ENCODE measurements around the gene NEURL1. TPM values are rescaled to one million over a fixed set of nuclear protein-coding genes. Genes with fewer than 3 reads are reported as not detected.

Gene NEURL1
- total and polyA plus RNA-seq, 9 donors: 0.28 to 5.6 (median 3.1) TPM

DNA sequence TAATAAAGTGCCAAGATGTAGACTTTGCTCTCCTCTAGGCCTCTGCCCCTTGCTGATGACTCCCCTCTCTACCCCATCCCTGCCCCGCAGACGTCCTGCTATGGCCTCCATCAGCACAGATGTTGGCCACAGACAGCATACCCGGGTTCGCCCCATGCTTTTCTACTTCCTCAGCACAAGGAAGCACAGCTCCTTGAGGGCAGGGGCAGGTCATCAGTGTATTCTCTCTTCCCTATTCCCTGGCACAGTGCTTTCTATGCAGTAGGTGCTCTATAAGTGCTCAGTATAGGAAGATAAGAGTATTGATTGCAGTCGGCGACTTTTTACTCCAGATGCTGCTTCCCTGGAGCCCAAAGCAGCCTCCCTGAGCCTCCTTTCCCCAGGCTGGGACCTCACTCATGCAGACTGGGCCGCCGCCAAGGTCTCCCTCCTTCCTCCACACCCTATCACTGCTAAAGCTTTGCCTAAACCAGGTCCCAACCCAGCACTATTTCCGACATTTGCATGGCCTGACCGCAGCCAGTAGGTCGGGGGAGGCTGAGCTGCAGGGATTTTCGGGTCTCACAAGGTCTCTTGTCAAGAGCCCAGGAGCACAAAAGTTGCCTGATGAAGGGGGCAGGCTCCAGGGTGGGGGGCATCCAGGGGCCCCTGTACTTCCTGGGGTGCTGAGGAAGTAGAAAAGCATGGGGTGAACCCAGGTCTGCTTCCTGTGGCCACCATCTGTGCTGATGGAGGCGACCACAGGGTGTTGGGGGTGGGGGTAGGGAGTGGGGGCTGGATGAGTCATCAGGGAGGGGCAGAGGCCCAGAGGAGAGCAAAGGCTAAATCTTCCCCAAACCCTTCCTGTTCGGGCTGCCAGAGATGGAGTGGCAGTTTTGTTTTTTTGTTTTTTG, 22.5 kb upstream of the NEURL1 start:
- no peak overlapping the region for H3K4me3 ChIP-seq
- H3K27ac ChIP-seq: no peak overlapping the region
- no peaks in the 10 kb centered on the region for H3K9me3 ChIP-seq
- TF ChIP-seq CTCF (IDR thresholded peaks at IDR 0.05) (no peak), POLR2A (IDR thresholded peaks at IDR 0.05) (no peak), EP300 (IDR thresholded peaks at IDR 0.05) (no peak)
- H3K36me3 ChIP-seq: no peaks in the 10 kb centered on the region
- DNase-seq: peak in 2 of 5 donors; percentile 34 to 63
- H3K27me3 ChIP-seq: no peaks in the 10 kb centered on the region
- no peaks in the 10 kb centered on the region for H3K4me1 ChIP-seq (ENCODE audit: insufficient read depth)
- 52 to 62% (median 57%) methylated on average over 14 of the region's 14 CpGs for WGBS, 3 donors
- intact Hi-C loops (cut with DNase I): no loop called here

- DNase-seq: no peak
- no peaks in the 10 kb centered on the region for H3K27me3 ChIP-seq
- no peak overlapping the region for H3K4me3 ChIP-seq
- no peak overlapping the region for H3K27ac ChIP-seq
- no peaks in the 10 kb centered on the region for H3K4me1 ChIP-seq (ENCODE audit: insufficient read depth)
- TF ChIP-seq CTCF (IDR thresholded peaks at IDR 0.05) (no peak), POLR2A (IDR thresholded peaks at IDR 0.05) (no peak), EP300 (IDR thresholded peaks at IDR 0.05) (no peak)
- intact Hi-C loops (cut with DNase I): no loop called here
- 97 to 100% (median 98%) methylated on average over 2 of the region's 2 CpGs for WGBS, 3 donors
- H3K9me3 ChIP-seq: no peaks in the 10 kb centered on the region
- H3K36me3 ChIP-seq: no peaks in the 10 kb centered on the region
These were observed 21.5 kb upstream of the NEURL1 start for GRCh38 chr10:103472005-103472404.

- TF ChIP-seq POLR2A (IDR thresholded peaks at IDR 0.05): no peak
- TF ChIP-seq CTCF (IDR thresholded peaks at IDR 0.05): no peak
- no peak for TF ChIP-seq EP300 (IDR thresholded peaks at IDR 0.05)
- no peak overlapping the region for H3K4me3 ChIP-seq
These were observed 20.2 kb upstream of the NEURL1 start for GRCh38 chr10:103473261-103473671.

DNA sequence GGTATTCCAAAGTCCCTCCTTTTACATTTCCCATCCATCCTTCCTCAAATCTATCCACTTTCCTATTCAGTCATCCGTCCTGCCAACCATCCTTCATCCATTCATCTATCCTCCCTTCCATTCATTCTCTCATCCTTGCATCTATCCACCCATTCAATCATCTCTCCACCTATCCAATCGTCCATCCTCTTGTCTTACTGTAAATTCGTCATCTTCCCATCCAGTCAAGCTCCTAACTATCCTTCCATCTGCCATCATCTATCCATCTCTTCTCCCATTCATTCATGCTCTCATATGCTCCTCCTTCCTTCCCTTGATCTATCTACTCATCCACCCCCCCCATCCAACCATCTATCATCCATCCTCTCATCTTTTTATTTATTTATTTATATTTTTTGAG, 19.4 kb upstream of the NEURL1 start:
- no peaks in the 10 kb centered on the region for H3K27me3 ChIP-seq
- no peak overlapping the region for H3K4me3 ChIP-seq
- TF ChIP-seq POLR2A (IDR thresholded peaks at IDR 0.05): no peak
- TF ChIP-seq CTCF (IDR thresholded peaks at IDR 0.05): no peak
- TF ChIP-seq EP300 (IDR thresholded peaks at IDR 0.05): no peak
- H3K4me1 ChIP-seq (ENCODE audit: insufficient read depth): no peaks in the 10 kb centered on the region
- intact Hi-C loops (cut with DNase I): loop anchor here in 1 of 4 donors (2.0 kb wide), 1 partner anchor 55 kb away; no protein-coding TSS in a partner anchor
- H3K36me3 ChIP-seq: no peaks in the 10 kb centered on the region
- no peak for DNase-seq
- H3K27ac ChIP-seq: no peak overlapping the region
- H3K9me3 ChIP-seq: no peaks in the 10 kb centered on the region
- WGBS, 3 donors: 93 to 95% (median 93%) methylated on average over 3 of the region's 3 CpGs

More at GRCh38 chr10:103473261-103473671, 20.2 kb upstream of the NEURL1 start:
- DNase-seq: peak in 4 of 5 donors; percentile 68 to 83 (median 72)
- Histone ChIP-seq H3K27me3 (no peaks in the 10 kb centered on the region), H3K9me3 (no peaks in the 10 kb centered on the region), H3K27ac (no peak overlapping the region), H3K36me3 (no peaks in the 10 kb centered on the region), H3K4me1 (ENCODE audit: insufficient read depth) (no peaks in the 10 kb centered on the region)
- WGBS, 3 donors: 45 to 58% (median 48%) methylated on average over 32 of the region's 32 CpGs
- intact Hi-C loops (cut with DNase I): no loop called here

Data from ovary (tissue), 9 donors.